ENCODE measurements around the gene NAV1. TPM values are rescaled to one million over a fixed set of nuclear protein-coding genes. Genes with fewer than 3 reads are reported as not detected.

The NAV1 gene
- total and polyA plus RNA-seq, 9 of the 15 experiments (the other 6 are each of a cell fraction or from before 2014, with no cell fraction given) = 0.91 to 16.8 (median 3.2) TPM

GRCh38 chr1:201496296-201496690, 42.6 kb upstream of the NAV1 start:
- Histone ChIP-seq H3K9ac (ENCODE audit: insufficient read depth in 1 of 2, low read depth in 2 of 2, low read length in 2 of 2) (no peak overlapping the region), H3K36me3 (ENCODE audit: control insufficient read depth, insufficient read depth, low read length) (no peaks in the 10 kb centered on the region)
- ATAC-seq = no peak

More at GRCh38 chr1:201496296-201496690, 42.6 kb upstream of the NAV1 start:
- FAIRE-seq (no peak), DNase-seq (ENCODE audit: extremely low read depth in 1 of 4, low spot score in 3 of 4) (no peak)
- intact Hi-C loops (cut with micrococcal nuclease) (no loop called here), in situ Hi-C loops (cut with MboI) (no loop called here)
- Histone ChIP-seq H3K79me2 (ENCODE audit: control insufficient read depth, insufficient read depth, low read length) (no peaks in the 10 kb centered on the region), H4K20me1 (replicated peaks; ENCODE audit: control insufficient read depth, insufficient read depth, low read length) (no peaks in the 10 kb centered on the region), H3K27ac (ENCODE audit: extremely low read depth, low read depth, low read length) (no peak overlapping the region), H3K4me2 (ENCODE audit: insufficient read depth, low read length) (no peak overlapping the region), H3K4me3 (no peak overlapping the region), H3K27me3 (ENCODE audit: control insufficient read depth in 2 of 2, insufficient read depth in 2 of 2, low read length in 2 of 2) (peaks cover 0 to 18% of the 10 kb centered on the region in 2 experiments; a peak in 1 of 5 replicates), H3K9me1 (ENCODE audit: control insufficient read depth, insufficient read depth, low read length) (no peaks in the 10 kb centered on the region), H2AFZ (ENCODE audit: low read depth, low read length) (no peak overlapping the region), H3K9me3 (replicated peaks; ENCODE audit: control insufficient read depth, insufficient read depth, low read depth, low read length) (no peaks in the 10 kb centered on the region), H3K4me1 (replicated peaks in 1 of 2; ENCODE audit: control insufficient read depth in 2 of 2, insufficient read depth in 2 of 2, low read length in 2 of 2) (no peaks in the 10 kb centered on the region; a peak in 1 of 5 replicates)
- 21% methylated on average over 8 of the region's 8 CpGs for WGBS (ENCODE audit: insufficient coverage, low coverage, missing lambda C conversion rate)
- TF ChIP-seq ZNF140 (CRISPR knock-in tag; IDR thresholded peaks at IDR 0.05) (no peak), ZNF134 (CRISPR knock-in tag; conservative IDR thresholded peaks at IDR 0.05) (no peak), STAT6 (CRISPR knock-in tag; IDR thresholded peaks at IDR 0.05) (no peak), SETDB1 (IDR thresholded peaks at IDR 0.05; ENCODE audit: low read length) (no peak), BMI1 (IDR thresholded peaks at IDR 0.05; ENCODE audit: low read length) (no peak), MEIS2 (IDR thresholded peaks at IDR 0.05; ENCODE audit: partially characterized antibody) (no peak), ZNF699 (CRISPR knock-in tag; IDR thresholded peaks at IDR 0.05; ENCODE audit: insufficient replicate concordance) (no peak), MCM7 (IDR thresholded peaks at IDR 0.05) (no peak)
- BruUV-seq (replicated peaks) = no TSS peak
- CTCF ChIA-PET (ENCODE audit: low intra/inter-chr PET ratio) = no interaction called here
- POLR2A ChIA-PET = interaction anchor here (0.6 to 2.8 kb wide), 11 partner anchors 9 to 418 kb away, joined by 3 to 12 read pairs (median 3); partner anchors contain the start of gene CSRP1

Data from K562 (cell line).